Lower leg skin (tissue), 4 donors: Measurements from ENCODE around the gene ABHD16B. TPM values are rescaled to one million over a fixed set of nuclear protein-coding genes. Genes with fewer than 3 reads are reported as not detected.

Experiments used
- DNase-seq, 2 donors: peaks; one replicate each; pipeline ENCODE4 v3.0.0-alpha.2; 2019; ENCODE audit warnings: low spot score in 2 of 2
- H3K4me3 ChIP-seq: fragments of 200-600 bp; sonication (generic); 2 replicates; pipeline ENCODE4 v1.5.1; 2017; ENCODE audit warnings: mild to moderate bottlenecking, low read depth; ENCODE audit not compliant: poor library complexity, severe bottlenecking
- POLR2A ChIP-seq, 2 donors: fragments of 450-650 bp; IDR thresholded peaks; one replicate each; pipeline ENCODE4 v1.6.1; 2016 to 2017; ENCODE audit warnings: antibody characterized with exemption in 2 of 2, mild to moderate bottlenecking in 1 of 2, moderate library complexity in 1 of 2
- WGBS, 2 donors: methylation state at CpG; one replicate each; pipeline ENCODE4 v1.1.5; 2018; 5-methylcytosine and 5-hydroxymethylcytosine counted together
- intact Hi-C: fragments of 100-400 bp; cut with DNase I; formaldehyde crosslinking; loops from one replicate; pipeline ENCODE4 v1.15.0; 2023; ENCODE audit warnings: low total_unique reads
- total RNA-seq, 4 donors: library from RNA; depleted of rRNA; stranded (reverse); fragments of >200 nt; gene quantifications; one replicate each; pipeline ENCODE4 v1.1.0, GENCODE V29; 2016
- TF ChIP-seq, protein P1 (sequence below), 3 donors: fragments of 450-650 bp; IDR thresholded peaks; one replicate each; pipeline ENCODE4 v1.5.1; 2016; ENCODE audit warnings: antibody characterized with exemption in 3 of 3, mild to moderate bottlenecking in 3 of 3, moderate library complexity in 2 of 3

ABHD16B gene
- total RNA-seq, 4 donors from 2014 or later, result not detected

DNA sequence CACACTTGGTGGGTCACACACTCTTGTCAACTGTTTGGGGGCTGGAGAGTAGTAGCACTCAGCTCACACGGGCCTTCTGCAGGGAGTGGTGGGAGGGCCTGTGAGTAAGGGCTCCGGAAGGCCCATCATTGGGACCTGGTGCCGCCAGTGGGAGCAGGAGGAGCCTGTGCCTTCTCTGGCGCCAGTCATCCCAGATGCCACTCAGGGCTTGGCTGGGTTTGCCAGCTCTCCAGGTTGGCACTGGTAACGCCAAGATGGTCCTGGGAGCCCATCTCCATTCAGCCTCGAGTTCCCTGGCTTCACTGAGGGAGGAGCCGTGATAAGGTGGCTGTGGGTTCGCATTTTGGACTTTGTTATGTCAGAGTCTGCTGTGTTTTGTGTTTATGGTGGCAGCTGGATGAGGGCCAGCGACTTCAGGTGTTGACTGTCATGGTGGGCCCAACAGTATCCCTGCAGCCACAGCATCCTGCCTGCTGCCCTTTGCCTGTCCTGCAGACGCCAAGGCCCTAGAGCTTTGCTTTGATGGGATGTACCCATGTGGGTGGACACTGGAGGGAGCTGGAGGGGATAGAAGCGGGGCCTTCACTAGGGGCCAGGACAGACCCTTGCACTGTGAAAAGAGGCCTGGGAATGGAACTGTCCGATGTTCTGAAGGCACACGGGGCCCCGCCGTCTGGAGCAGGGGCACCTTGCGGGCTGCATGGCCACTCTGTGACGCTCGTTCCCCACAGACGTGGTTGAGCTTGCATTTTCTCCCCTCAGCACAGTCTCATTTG lies 20.3 kb downstream of the ABHD16B start:
- WGBS, 2 donors, result 86 to 88% methylated on average over 17 to 19 of the region's 19 CpGs
- no peak for DNase-seq
- TF ChIP-seq, protein P1, sequence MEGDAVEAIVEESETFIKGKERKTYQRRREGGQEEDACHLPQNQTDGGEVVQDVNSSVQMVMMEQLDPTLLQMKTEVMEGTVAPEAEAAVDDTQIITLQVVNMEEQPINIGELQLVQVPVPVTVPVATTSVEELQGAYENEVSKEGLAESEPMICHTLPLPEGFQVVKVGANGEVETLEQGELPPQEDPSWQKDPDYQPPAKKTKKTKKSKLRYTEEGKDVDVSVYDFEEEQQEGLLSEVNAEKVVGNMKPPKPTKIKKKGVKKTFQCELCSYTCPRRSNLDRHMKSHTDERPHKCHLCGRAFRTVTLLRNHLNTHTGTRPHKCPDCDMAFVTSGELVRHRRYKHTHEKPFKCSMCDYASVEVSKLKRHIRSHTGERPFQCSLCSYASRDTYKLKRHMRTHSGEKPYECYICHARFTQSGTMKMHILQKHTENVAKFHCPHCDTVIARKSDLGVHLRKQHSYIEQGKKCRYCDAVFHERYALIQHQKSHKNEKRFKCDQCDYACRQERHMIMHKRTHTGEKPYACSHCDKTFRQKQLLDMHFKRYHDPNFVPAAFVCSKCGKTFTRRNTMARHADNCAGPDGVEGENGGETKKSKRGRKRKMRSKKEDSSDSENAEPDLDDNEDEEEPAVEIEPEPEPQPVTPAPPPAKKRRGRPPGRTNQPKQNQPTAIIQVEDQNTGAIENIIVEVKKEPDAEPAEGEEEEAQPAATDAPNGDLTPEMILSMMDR (IDR thresholded peaks at IDR 0.05), result no peak
- TF ChIP-seq POLR2A (IDR thresholded peaks at IDR 0.05), result no peak
- intact Hi-C loops, result no loop called here
- no peak overlapping the region for H3K4me3 ChIP-seq

DNA sequence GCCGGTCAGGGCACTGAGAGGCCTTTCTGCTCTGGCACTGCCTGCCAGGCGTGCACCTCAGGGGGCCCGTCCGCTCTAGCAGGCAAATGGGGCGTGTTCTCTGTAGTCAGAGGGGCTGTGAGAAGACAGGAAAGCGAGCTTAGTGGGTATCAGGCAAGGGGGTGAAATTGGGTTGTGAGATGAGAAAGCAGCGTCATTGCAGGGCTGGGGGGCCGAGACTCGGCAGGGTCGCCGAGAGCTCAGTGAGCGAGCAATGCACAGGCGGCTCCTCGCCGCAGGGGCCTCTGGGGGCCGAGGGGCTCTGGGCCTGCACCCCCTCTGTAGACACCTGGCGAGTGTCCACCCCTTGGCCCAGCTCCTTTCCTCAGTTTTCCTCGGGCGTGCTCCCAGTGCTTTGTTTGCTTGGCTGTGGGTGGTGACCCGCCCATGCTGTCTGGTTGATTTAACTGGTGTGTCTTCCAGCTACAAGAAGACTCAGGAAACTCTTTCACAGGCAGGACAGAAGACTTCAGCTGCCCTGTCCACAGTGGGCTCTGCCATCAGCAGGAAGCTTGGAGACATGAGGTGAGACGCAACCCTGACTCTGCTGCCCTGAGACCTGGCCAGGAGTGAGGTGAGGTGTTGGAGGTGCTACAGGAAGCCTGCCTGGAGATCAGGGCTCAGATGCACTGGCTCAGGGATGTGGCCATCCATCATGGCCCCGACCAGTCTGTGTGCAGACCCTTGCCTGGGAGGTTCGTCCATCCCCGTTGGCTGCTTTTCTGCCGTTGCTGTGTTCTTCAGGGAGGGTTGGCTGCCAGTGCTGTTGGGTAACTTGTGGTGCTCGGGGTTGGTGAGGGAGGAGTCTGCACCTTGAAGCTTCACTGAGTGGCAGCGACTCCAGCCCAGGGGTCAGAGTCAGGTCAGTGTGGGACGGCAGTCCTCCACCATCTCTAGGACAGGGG lies 21.2 kb downstream of the ABHD16B start:
- intact Hi-C loops, result no loop called here
- no peak for TF ChIP-seq POLR2A (IDR thresholded peaks at IDR 0.05)
- TF ChIP-seq, protein P1 (IDR thresholded peaks at IDR 0.05), result no peak
- DNase-seq, result no peak
- 84 to 88% methylated on average over 27 to 28 of the region's 28 CpGs for WGBS, 2 donors
- H3K4me3 ChIP-seq, result no peak overlapping the region

DNA sequence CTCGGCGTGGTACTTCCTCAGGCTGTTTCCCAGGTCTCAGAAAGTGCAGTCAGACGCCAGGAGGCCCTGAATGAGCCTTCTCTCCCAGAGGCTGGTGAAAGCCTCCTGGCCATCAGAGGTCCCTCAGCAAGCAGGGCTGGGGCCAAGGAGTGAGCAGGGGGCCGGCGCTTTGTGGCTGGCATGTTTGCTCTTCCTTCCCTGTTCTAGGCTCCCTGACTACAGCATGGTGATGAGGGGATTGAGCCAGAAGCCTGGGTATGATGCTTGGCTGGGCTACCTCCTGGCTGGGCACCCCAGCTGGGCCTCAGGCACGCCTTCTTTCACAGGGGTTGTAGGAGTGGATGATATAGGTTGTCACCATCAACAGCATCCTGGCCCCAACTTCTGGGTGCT lies 21.9 kb downstream of the ABHD16B start:
- intact Hi-C loops, result no loop called here
- no peak for DNase-seq
- 90 to 96% methylated on average over 4 to 6 of the region's 6 CpGs for WGBS, 2 donors
- TF ChIP-seq POLR2A (IDR thresholded peaks at IDR 0.05), result no peak
- TF ChIP-seq, protein P1 (IDR thresholded peaks at IDR 0.05), result no peak
- H3K4me3 ChIP-seq, result no peak overlapping the region

DNA sequence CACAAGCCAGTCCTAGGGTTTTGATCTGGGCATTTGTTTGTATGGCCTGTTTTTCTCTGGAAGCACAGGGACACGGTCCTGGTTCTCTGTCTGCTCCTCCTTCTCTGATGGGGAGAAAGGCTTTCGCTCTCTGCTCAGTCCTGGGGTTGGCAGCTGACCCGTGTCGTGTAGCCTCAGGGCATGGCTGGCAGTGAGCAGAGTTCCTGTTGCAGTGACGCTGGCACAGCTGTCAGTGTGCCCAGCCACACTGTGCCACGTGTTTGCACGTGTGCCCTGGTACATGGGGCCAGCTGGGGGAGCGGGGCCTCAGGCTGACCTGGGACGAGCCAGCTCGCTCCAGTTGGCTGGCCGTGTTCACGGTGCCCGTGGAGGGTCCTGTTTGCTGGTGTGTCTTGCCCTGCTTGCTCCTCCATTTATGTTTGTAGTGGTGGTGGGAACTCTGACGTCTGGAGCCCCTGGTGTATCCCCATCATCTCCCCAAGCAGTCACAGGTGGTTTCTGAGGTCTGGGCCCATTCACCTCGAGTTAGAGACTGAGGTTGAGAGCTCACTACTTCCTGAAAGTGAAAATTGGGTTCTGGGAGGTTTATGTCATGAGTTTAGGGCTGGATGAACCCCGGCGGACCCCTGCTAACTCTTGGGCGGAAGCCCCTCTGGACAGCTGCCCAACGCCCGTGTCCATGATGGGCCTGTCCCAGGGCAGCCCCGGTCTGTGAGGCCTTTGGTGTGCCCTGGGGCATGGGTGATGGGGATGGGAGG lies 23.4 kb downstream of the ABHD16B start:
- no peak for TF ChIP-seq POLR2A (IDR thresholded peaks at IDR 0.05)
- TF ChIP-seq, protein P1 (IDR thresholded peaks at IDR 0.05), result no peak
- 62 to 64% methylated on average over 21 of the region's 21 CpGs for WGBS, 2 donors
- no peak for DNase-seq
- no peak overlapping the region for H3K4me3 ChIP-seq
- intact Hi-C loops, result no loop called here

DNA sequence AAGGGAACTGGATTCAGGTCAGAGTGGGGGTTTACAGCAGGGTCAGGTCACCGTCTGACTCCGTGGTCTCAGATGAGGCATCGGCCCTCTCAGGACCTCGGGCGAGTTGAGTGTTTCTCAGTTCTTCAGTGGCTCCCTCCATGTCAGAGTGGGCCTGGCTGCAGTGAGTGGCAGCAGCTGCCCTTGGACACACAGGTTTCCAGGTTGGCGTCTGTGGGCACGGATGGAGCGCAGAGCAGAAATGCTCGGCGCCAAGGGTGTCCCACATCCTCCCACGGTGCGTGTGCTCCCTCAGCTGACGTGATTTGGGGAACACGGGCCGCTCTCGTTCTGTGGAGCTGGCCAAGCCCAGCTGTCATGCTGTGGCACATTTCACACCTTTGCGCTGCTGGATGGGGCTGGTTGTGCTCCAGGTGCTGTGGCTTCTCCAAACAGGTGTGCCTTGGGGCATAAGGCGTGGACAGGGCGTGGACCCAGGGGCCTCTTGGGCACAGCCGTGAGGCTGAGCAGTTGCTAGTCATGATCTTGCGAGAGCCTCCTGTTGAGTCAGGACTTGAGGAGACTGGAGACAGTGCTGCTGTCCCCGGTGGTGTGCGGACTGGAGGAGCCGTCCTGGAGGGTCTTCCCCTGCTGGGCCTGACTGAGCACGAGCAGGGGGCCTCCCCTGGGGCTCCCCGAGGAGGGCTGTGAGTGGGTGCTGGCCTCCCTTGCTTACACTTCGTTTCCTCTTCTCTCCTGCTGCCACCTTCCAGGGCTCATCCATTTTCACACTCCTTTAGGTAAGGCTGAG lies 24.2 kb downstream of the ABHD16B start:
- 65 to 80% methylated on average over 23 to 25 of the region's 27 CpGs for WGBS, 2 donors
- TF ChIP-seq, protein P1 (IDR thresholded peaks at IDR 0.05), result no peak
- no peak for TF ChIP-seq POLR2A (IDR thresholded peaks at IDR 0.05)
- DNase-seq, result no peak
- intact Hi-C loops, result no loop called here
- H3K4me3 ChIP-seq, result no peak overlapping the region
